Measurements from ENCODE around the gene ME1. TPM values are rescaled to one million over a fixed set of nuclear protein-coding genes. Genes with fewer than 3 reads are reported as not detected.
"Not testable (repeated sequence)": the region's sequence is repeated elsewhere in the genome, so short reads cannot be mapped to it uniquely, and the experiment has no call there.

ME1 gene
- total RNA-seq, 1 donor = 39.7 TPM

DNA sequence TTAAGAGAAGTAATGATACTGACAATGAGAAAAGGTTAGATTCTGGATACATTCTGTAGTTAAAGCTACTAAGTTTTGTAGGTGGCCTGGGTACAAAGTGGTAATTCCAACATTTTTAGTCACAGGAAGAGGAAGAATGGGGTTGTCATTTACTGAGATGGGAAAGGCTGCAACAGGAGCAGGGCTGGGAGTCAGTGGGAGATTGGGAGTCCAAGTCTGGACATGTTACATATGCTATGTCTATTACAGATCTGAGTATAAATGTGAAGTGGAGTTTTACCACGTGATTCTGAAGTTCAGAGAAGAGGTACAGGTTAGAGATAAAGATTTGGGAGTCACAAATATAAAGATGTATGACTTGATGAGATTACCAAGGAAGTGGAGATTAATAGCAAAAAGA is 121.5 kb downstream of the ME1 start:
- TF ChIP-seq, protein P1, sequence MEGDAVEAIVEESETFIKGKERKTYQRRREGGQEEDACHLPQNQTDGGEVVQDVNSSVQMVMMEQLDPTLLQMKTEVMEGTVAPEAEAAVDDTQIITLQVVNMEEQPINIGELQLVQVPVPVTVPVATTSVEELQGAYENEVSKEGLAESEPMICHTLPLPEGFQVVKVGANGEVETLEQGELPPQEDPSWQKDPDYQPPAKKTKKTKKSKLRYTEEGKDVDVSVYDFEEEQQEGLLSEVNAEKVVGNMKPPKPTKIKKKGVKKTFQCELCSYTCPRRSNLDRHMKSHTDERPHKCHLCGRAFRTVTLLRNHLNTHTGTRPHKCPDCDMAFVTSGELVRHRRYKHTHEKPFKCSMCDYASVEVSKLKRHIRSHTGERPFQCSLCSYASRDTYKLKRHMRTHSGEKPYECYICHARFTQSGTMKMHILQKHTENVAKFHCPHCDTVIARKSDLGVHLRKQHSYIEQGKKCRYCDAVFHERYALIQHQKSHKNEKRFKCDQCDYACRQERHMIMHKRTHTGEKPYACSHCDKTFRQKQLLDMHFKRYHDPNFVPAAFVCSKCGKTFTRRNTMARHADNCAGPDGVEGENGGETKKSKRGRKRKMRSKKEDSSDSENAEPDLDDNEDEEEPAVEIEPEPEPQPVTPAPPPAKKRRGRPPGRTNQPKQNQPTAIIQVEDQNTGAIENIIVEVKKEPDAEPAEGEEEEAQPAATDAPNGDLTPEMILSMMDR (IDR thresholded peaks at IDR 0.05; ENCODE audit: insufficient read depth, low read depth, low read length) = no peak
- DNase-seq (ENCODE audit: low read depth) = no peak
- H3K4me3 ChIP-seq (ENCODE audit: low read depth, low read length) = no peak overlapping the region

DNA sequence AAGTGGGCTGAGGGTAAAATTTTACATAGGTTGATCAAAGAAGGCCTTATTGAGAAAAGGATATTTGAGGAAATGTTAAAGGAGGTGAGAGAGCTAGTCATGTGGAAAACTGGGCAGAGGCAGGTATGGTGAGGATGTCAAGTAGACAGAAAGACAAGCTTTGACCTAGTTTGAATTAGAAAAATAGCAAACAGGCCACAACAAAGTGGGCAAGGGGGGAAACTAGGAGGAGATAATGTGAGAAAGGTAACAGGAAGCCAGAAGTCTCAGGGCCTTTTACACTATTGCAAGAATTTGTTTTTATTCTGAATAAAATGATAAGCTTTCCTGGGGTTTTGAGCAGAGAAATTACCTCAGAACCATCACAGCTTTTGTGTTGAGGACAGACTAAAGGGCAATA is 122.0 kb downstream of the ME1 start:
- TF ChIP-seq, protein P1 (IDR thresholded peaks at IDR 0.05; ENCODE audit: insufficient read depth, low read depth, low read length) = no peak
- H3K4me3 ChIP-seq (ENCODE audit: low read depth, low read length) = no peak overlapping the region
- DNase-seq (ENCODE audit: low read depth) = no peak

DNA sequence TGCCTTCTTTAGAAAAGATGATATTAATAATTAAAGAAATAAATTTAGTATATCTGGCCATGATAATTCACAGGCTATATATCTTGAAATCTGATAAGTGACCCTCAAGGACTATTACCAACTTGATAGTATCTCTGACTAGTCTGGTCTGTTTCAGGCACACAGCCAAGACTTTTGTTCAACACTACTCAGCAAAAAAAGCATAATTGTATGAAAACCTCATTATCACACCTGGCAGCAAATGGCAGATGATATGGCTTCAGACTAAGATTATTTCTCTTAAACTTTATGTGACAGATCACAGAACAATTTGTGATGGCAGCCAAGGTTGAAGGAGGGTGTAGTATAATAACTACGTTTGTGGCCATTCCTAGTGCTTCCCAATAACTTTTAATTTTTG is 123.0 kb downstream of the ME1 start:
- no peak overlapping the region for H3K4me3 ChIP-seq (ENCODE audit: low read depth, low read length)
- DNase-seq (ENCODE audit: low read depth) = no peak
- TF ChIP-seq, protein P1 (IDR thresholded peaks at IDR 0.05; ENCODE audit: insufficient read depth, low read depth, low read length) = no peak

DNA sequence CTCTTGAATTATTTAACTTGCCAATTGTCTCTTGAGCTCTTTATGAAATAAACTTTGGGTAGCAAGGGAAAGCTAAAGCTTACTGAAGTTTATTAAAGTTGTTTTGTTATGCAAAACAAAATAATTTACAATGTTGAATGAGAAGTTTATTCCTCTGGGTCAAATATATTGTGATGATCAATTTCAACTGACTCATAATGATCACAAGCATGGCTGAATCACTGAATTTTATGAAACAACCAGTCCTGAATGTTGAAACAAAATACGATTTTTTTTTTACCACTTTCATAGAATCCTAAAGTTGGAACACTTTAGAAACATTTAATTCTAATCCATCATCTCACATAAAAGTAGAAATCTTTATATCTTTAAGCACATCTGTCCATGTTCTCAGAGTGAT is 127.4 kb downstream of the ME1 start:
- H3K4me3 ChIP-seq (ENCODE audit: low read depth, low read length) = no peak overlapping the region
- TF ChIP-seq, protein P1 (IDR thresholded peaks at IDR 0.05; ENCODE audit: insufficient read depth, low read depth, low read length) = no peak
- DNase-seq (ENCODE audit: low read depth) = no peak

DNA sequence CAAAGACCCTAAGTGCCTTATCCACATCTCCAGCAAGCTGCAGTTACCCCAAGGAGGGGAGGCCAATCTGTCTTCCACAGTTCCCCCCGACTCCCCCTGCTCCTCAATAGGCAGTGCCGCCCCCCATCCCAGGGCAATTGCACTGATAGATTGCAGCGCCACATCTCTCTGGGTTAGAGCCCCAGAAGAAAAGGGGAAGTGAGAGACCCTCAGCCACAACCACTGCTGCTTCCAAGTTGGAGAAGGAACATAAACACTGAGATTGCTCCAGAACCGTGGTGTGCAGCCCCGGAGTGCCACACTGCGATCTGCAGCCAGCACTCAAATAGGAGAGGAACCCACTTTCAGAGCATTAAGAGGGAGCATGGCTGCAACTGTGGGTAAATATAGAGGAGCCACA is 136.2 kb downstream of the ME1 start:
- TF ChIP-seq, protein P1 (IDR thresholded peaks at IDR 0.05; ENCODE audit: insufficient read depth, low read depth, low read length) = no peak
- no peak overlapping the region for H3K4me3 ChIP-seq (ENCODE audit: low read depth, low read length)
- DNase-seq (ENCODE audit: low read depth) = no peak

DNA sequence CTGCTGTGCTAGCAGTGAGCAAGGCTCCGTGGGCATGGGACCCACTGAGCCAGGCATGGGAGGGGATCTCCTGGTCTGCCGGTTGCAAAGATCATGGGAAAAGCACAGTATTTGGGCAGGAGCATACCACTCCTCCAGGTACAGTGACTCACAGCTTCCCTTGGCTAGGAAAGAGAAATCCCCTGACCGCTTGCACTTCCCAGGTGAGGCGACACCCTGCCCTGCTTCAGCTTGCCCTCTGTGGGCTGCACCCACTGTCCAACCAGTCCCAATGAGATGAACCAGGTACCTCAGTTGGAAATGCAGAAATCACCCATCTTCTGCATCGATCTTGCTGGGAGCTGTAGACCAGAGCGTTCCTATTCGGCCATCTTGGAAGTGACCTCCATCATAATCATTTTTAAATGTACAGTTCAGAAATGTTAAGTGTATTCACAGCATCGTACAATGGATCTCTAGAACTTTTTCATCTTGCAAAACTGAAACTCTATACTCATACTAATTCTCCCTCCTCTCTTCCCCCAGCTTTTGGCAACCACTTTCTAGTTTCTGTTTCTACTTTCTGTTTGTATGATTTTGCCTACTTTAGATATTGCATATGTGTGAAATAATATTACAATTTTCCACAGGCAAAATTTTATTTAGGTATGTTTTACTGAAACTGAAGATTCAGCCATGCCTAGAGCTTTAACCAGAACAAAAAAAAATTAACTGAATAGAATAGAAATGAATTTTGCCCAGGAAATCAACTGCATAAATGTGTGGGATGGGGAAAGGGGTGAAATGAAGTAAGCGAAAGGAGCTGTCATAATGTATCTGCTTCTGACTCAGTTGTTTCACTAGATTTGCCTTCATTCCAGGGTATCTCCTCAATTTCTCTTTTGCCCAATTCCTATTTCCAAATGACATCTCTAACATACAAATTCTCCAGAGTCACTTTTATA is 137.7 kb downstream of the ME1 start:
- DNase-seq (ENCODE audit: low read depth) = no peak

DNA sequence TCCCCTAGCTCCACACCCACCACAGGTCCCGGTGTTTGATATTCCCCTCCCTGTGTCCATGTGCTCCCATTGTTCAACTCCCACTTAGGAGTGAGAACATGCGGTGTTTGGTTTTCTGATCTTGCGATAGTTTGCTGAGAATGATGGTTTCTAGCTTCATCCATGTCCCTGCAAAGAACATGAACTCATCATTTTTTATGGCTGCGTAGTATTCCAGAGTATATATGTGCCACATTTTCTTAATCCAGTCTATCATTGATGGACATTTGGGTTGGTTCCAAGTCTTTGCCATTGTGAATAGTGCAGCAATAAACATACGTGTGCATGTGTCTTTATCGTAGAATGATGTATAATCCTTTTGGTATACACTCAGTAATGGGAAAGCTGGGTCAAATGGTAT is 143.6 kb downstream of the ME1 start:
- H3K4me3 ChIP-seq (ENCODE audit: low read depth, low read length); DNase-seq (ENCODE audit: low read depth): not testable (repeated sequence)

More for the DNA sequence above, 137.7 kb downstream of the ME1 start:
- no peak overlapping the region for H3K4me3 ChIP-seq (ENCODE audit: low read depth, low read length)
- TF ChIP-seq, protein P1 (IDR thresholded peaks at IDR 0.05; ENCODE audit: insufficient read depth, low read depth, low read length) = no peak
